A673 (cell line): ENCODE results near the gene MSRB1.

Experiments used
- EZH2 ChIP-seq: fragments of 200-600 bp; sonication (generic); IDR thresholded peaks from 2 replicates; pipeline ENCODE4 v1.6.1; 2017; ENCODE audit warnings: borderline replicate concordance, low read depth, mild to moderate bottlenecking, mixed read lengths, antibody characterized with exemption, low read length; ENCODE audit not compliant: poor library complexity, severe bottlenecking
- TF ChIP-seq, protein P1 (sequence below): fragments of 300-800, 200-600 bp; sonication (generic); conservative IDR thresholded peaks from 2 replicates; pipeline ENCODE4 v1.5.1; 2017; ENCODE audit warnings: low read depth, mild to moderate bottlenecking, antibody characterized with exemption, low read length, moderate library complexity, mixed read lengths

DNA sequence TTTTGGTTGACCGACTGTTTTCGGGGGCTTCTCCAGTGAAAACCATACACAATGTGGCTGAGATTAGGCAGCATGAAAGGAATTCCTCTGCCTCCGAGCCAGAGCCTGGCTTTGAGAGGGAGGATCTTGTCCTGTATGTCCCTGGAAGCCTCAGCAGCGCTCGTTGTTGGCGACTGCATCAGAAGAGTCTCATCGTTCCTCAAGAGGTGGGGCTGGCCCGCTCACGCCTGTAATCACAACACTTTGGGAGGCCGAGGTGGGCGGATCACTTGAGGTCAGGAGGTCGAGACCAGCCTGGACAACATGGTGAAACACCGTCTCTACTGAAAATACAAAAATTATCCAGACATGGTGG, 39.8 kb downstream of the MSRB1 start:
- TF ChIP-seq, protein P1, sequence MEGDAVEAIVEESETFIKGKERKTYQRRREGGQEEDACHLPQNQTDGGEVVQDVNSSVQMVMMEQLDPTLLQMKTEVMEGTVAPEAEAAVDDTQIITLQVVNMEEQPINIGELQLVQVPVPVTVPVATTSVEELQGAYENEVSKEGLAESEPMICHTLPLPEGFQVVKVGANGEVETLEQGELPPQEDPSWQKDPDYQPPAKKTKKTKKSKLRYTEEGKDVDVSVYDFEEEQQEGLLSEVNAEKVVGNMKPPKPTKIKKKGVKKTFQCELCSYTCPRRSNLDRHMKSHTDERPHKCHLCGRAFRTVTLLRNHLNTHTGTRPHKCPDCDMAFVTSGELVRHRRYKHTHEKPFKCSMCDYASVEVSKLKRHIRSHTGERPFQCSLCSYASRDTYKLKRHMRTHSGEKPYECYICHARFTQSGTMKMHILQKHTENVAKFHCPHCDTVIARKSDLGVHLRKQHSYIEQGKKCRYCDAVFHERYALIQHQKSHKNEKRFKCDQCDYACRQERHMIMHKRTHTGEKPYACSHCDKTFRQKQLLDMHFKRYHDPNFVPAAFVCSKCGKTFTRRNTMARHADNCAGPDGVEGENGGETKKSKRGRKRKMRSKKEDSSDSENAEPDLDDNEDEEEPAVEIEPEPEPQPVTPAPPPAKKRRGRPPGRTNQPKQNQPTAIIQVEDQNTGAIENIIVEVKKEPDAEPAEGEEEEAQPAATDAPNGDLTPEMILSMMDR, result no peak
- no peak for TF ChIP-seq EZH2
